H1 (cell line): Measurements from ENCODE around the gene CCR3. TPM values are rescaled to one million over a fixed set of nuclear protein-coding genes. Genes with fewer than 3 reads are reported as not detected.

Source experiments
- CBX8 ChIP-seq: fragments of 300-800, 300-1000 bp; sonication (generic); IDR thresholded peaks from 2 replicates; pipeline ENCODE4 v1.7.1; 2016; ENCODE audit warnings: low read depth, low read length, borderline replicate concordance
- CHD7 ChIP-seq: fragments of 300-600 bp; sonication (generic); IDR thresholded peaks from 2 replicates; pipeline ENCODE4 v1.7.1; 2012; ENCODE audit warnings: low read length, moderate library complexity, mild to moderate bottlenecking, inconsistent platforms; ENCODE audit not compliant: insufficient replicate concordance
- CREB1 ChIP-seq: IDR thresholded peaks from 2 replicates; pipeline ENCODE4 v1.6.1; 2012; ENCODE audit warnings: inconsistent platforms
- HDAC6 ChIP-seq: IDR thresholded peaks from one replicate; pipeline ENCODE4 v1.7.1; 2012; ENCODE audit warnings: low read depth, mild to moderate bottlenecking, inconsistent platforms, low read length, moderate library complexity
- NANOG ChIP-seq: IDR thresholded peaks from 2 replicates; pipeline ENCODE4 v1.6.1; 2011; ENCODE audit warnings: low read length, low read depth, mild to moderate bottlenecking, inconsistent platforms; ENCODE audit not compliant: insufficient read depth, poor library complexity, severe bottlenecking
- POLR2AphosphoS5 ChIP-seq: IDR thresholded peaks from 2 replicates; pipeline ENCODE4 v1.6.1; 2011; ENCODE audit warnings: low read depth, low read length
- RFX5 ChIP-seq: IDR thresholded peaks from 2 replicates; pipeline ENCODE4 v1.6.1; 2011; ENCODE audit warnings: low read depth, low read length, improper control_type of control experiment, borderline replicate concordance
- RXRA ChIP-seq: IDR thresholded peaks from 2 replicates; pipeline ENCODE4 v1.6.1; 2011; ENCODE audit warnings: low read depth, mild to moderate bottlenecking, low read length, moderate library complexity; ENCODE audit not compliant: insufficient read depth
- SP2 ChIP-seq: IDR thresholded peaks from 2 replicates; pipeline ENCODE4 v1.6.1; 2012; ENCODE audit warnings: mild to moderate bottlenecking, low read length, inconsistent platforms
- polyA plus RNA-seq, 7 experiments: library from polyadenylated mRNA; depleted of rRNA in 3 of 7; stranded (reverse) in 5 of 7; unstranded in 2 of 7; fragments of >200 nt in 5 of 7; fragments of 200-250 nt in 2 of 7; gene quantifications; 1 replicate in 5 of 7; 2 replicates in 1 of 7; 4 replicates in 1 of 7; pipeline versions ENCODE4 v1.2.1 to v1.2.3, GENCODE V29; 2011 to 2013; ENCODE audit warnings: missing spikeins in 2 of 7, mixed read lengths in 2 of 7
- total RNA-seq: library from RNA; stranded (reverse); fragmentation: NEBNext Ultra II Directional; extraction: Animal tissue kit (Norgen Biotek cat#: 25700); gene quantifications from 2 replicates; pipeline ENCODE4 v1.2.1, GENCODE V29; 2021

CCR3 gene
- total and polyA plus RNA-seq, 2 of the 8 experiments (the other 6 are each of a cell fraction or from before 2014, with no cell fraction given) = not detected

GRCh38 chr3:46196261-46196957 lies 45.9 kb upstream of the CCR3 start (continued):
- no peak for TF ChIP-seq CHD7
- TF ChIP-seq CBX8 = no peak
- TF ChIP-seq CREB1 = no peak
- TF ChIP-seq RFX5 = no peak
- no peak for TF ChIP-seq HDAC6
- TF ChIP-seq POLR2AphosphoS5 = no peak
- no peak for TF ChIP-seq NANOG
- TF ChIP-seq RXRA = no peak
- TF ChIP-seq SP2 = no peak
